Erythroblast (primary cell): ENCODE measurements around the gene CLPSL1.

Source experiments
- DNase-seq, 2 experiments: peaks; one replicate each; lab custom pipeline; 2025; lab: John Stamatoyannopoulos, UW
- GATA1 ChIP-seq: IDR thresholded peaks from 2 replicates; pipeline ENCODE4 v1.6.1; 2011; ENCODE audit warnings: low read depth, mild to moderate bottlenecking, control low read depth, low read length, moderate library complexity
- POLR2A ChIP-seq: IDR thresholded peaks from 2 replicates; pipeline ENCODE4 v1.6.1; 2011; ENCODE audit warnings: mild to moderate bottlenecking, low read length

CLPSL1 gene

GRCh38 chr6:35776364-35777215 is 4.2 kb upstream of the CLPSL1 start, which contains the start of gene CLPSL2:
CLPSL2 (plus strand) TSS chr6:35776598; CDS start chr6:35776619, 21 bp downstream.
- DNase-seq: no peak

GRCh38 chr6:35777356-35778102 is 3.3 kb upstream of the CLPSL1 start:
- DNase-seq: no peak

More at GRCh38 chr6:35776364-35777215, 4.2 kb upstream of the CLPSL1 start, which contains the start of gene CLPSL2:
- no peak for TF ChIP-seq POLR2A
- TF ChIP-seq GATA1: no peak

GRCh38 chr6:35778437-35778836 is 2.4 kb upstream of the CLPSL1 start:
- TF ChIP-seq GATA1 (no peak), POLR2A (no peak)

More at GRCh38 chr6:35777356-35778102, 3.3 kb upstream of the CLPSL1 start:
- TF ChIP-seq GATA1 (no peak), POLR2A (no peak)

GRCh38 chr6:35781290-35781689 is 471 bp downstream of the CLPSL1 start:
- no peak for DNase-seq
- no peak for TF ChIP-seq POLR2A

More at GRCh38 chr6:35778437-35778836, 2.4 kb upstream of the CLPSL1 start:
- no peak for DNase-seq

- no peak for DNase-seq
- no peak for TF ChIP-seq POLR2A
- no peak for TF ChIP-seq GATA1
Observed at GRCh38 chr6:35782424-35782823, 1.6 kb downstream of the CLPSL1 start.

- TF ChIP-seq POLR2A (no peak), GATA1 (no peak)
- DNase-seq: no peak
Observed at GRCh38 chr6:35784200-35784599, 3.4 kb downstream of the CLPSL1 start.

- DNase-seq: no peak
- TF ChIP-seq POLR2A: no peak
- no peak for TF ChIP-seq GATA1
Observed at GRCh38 chr6:35786272-35786671, 5.5 kb downstream of the CLPSL1 start.

- TF ChIP-seq POLR2A (no peak), GATA1 (no peak)
- DNase-seq: no peak
Observed at GRCh38 chr6:35786810-35787209, 6.0 kb downstream of the CLPSL1 start.

GRCh38 chr6:35787266-35788218 is 6.7 kb downstream of the CLPSL1 start:
- TF ChIP-seq POLR2A (no peak), GATA1 (no peak)
- no peak for DNase-seq

- DNase-seq: no peak
- TF ChIP-seq GATA1 (no peak), POLR2A (no peak)
Observed at GRCh38 chr6:35788423-35788982, 7.7 kb downstream of the CLPSL1 start.

GRCh38 chr6:35790683-35791082 is 9.9 kb downstream of the CLPSL1 start:
- TF ChIP-seq POLR2A (no peak), GATA1 (no peak)
- no peak for DNase-seq

- DNase-seq: no peak
- no peak for TF ChIP-seq GATA1
- no peak for TF ChIP-seq POLR2A
Observed at GRCh38 chr6:35794536-35795452, 14.0 kb downstream of the CLPSL1 start.
